ENCODE results near the gene SLC1A1.

Gene SLC1A1

GRCh38 chr9:4547016-4547415, 56.7 kb downstream of the SLC1A1 start:
- DNase-seq, result no peak

GRCh38 chr9:4548811-4549725, 58.8 kb downstream of the SLC1A1 start:
- DNase-seq, result no peak

DNA sequence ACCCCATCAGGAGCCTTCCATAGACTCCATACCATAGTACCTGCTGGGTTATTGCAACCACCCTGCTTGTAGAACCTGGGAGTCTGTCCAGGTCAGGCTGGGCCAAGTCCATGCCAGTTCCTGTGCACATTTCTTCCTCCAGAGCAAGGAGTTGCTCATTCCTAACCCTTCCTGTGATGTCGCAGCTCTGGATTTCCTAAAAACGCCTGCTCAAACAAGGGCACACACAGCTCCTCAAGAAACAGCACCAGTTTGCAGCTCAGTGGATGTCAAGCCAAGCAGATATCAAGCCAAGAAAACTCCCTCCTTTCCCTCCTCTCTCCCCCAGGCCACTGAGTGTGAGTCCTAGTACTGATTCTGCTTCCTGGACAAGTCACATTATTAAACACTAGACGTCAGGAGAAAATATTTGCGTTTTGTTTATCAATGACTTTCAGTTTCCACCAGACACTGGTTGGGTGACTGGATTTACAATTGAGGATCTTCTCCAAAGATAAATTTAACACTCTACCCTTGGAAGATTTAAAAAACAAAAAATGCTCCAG, 59.6 kb downstream of the SLC1A1 start:
- DNase-seq, result no peak

GRCh38 chr9:4550777-4551484, 60.7 kb downstream of the SLC1A1 start:
- no peak for DNase-seq

DNA sequence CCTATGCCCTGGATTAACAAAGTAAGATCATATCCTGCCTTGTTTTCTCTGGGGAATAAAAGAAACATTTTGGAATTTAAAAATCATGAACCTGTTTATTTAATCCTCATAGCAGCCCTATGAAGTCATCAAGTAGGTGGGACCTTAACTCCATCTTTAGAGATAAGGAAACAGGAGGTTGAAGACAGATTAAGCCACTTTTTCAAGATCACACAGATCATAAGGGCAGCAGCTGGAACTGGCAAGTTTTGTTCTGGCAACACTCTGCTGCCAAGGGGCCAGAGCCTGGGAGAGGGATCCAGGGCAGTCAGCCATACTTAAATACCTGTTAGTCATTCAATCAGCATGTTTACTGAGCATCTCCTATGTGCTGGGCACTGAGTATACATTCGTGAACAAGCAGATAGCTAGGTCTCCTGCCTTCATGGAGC, 63.7 kb downstream of the SLC1A1 start:
- DNase-seq, result no peak

DNA sequence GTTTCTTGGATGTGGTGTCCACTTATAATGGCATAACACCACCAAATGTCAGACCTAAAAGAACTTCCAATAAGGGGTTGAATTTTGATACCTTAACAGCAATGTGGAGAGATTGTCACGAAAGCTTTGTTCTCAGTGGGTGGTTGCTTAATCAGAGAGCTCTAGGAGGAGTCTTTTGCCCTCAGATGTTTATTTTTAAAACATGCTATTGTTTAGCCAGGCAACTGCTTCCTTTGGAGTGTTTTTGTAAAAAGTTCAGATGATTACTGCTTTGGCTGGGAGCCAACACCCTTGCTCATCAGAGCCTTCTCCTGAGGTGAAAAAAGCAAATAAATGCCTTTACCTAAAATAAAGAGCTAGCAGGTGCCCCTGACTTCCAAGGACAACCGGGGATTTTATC, 65.0 kb downstream of the SLC1A1 start:
- DNase-seq, result peak; percentile 51

DNA sequence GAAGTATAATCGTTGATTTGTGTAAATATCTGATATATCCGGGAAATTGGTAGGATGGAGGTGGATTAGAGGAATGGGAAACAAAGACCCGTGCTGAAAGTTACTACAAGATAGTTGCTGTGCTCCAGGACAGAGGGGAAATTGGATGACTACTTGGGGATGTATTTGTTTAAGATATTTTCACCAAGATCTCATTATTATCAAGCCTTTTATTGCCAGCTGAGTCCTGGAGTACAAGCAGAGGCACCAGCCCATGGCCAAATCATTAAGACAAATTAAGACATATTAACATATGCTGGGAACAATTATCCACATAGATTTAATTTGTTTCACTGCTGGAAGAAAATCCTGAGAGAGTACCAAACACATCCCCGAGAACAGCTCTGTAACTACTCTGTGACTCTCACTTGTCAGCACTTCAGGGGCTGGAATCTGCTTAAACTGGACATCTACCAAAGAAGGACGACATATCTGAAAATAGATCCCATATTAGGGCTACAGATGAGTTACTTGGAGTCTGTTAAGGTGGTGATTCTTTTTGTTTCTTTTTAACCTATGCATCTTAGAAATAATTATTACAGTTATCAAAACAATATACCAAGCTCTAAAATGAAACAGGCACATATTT, 68.2 kb downstream of the SLC1A1 start:
- DNase-seq, result no peak

DNA sequence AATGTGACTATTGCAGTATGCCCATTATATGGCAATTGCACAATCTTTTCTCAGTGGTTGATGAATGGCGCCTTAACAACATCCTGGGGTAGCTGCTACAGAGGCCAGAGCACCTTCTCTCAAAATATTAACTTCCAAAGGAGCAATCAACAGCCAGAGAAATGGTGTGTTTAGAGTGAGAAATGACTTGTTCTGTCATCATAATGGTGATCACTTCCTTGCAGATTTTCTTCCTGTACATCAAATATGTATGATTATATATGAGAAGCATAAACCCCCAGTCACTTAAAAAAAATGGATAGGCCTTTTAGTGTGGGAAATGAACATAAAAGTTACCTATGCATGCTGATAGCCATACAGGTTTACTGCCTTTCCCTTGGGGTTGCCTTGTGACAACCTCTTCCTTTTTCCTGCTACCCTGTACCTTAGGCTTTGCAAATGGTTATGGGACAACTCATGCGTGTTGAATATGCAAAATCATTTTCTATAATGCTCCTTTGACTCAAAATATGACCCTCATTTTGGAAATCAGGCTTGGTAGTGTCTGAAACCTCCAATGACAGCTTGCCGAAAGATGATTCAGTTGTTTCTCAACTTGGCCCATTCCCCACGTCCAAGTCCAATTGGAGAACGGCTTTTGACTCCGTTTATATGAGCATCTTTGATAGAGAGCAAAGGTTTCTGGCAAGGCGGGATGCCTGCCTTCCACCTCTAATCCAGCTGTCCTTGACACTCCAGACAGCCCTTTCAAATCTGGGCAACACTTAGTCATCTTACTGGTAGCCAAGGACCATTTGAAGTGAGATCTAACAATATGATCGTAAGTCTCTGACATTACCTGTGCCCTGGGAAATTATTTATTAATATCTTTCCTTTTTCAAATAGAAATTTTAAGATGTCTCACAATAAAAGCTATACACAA, 69.3 kb downstream of the SLC1A1 start:
- DNase-seq, result no peak

GRCh38 chr9:4563105-4563504, 72.8 kb downstream of the SLC1A1 start:
- DNase-seq, result no peak

DNA sequence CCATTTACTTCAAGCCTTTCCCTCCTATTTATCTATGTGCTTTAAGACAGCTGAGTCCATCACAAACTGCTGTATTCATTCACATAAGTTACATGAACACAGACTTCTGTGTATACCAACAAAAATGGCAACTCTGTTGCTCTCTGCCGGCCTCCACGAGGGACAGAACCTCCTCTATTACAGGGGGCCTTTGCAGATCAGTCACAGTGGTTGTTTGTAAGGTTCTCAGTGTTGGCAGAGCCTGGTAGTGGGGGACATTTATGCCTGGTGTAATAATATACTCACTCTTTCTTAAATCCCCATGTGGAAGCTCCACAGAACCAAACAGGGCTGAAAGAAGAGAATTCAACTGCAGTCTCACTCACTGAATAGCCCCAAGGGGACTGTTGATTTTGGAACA, 76.5 kb downstream of the SLC1A1 start:
- no peak for DNase-seq

DNA sequence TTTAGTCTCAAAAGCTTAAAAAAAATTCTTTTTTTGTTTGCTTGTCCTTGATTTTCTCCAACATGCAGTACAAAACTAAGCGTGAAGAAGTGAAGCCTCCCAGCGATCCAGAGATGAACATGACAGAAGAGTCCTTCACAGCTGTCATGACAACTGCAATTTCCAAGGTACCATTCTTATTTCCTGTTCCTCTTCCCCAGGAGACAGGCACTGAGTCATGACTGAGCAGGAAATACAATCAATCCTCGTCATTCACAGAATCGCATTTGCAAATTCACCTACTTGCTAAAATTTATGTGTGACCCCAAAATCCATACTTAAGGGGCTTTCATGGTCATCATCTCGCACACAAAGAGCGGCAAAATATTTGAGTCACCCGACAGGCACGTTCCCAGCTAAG, 77.3 kb downstream of the SLC1A1 start:
- no peak for DNase-seq

DNA sequence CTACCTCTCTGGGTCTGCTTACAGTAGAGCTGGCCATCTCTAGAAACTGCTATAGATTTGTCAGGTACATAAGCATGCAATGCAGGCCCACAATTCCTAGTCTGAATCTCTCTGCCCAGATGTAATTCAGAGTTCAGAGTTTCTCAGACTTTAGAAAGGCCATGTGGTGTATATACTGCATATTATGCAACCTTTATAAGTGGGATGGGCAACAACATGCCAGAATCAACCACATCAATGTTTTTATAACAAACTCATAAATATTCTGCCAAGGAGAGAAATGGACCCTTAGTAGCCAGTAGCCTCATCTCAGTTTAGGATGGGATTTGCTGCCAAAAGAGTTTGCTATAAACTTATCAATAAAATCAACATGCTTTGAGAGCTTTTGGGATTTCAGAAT, 78.8 kb downstream of the SLC1A1 start:
- DNase-seq, result no peak

GRCh38 chr9:4572184-4572826, 82.0 kb downstream of the SLC1A1 start:
- DNase-seq, result no peak

DNA sequence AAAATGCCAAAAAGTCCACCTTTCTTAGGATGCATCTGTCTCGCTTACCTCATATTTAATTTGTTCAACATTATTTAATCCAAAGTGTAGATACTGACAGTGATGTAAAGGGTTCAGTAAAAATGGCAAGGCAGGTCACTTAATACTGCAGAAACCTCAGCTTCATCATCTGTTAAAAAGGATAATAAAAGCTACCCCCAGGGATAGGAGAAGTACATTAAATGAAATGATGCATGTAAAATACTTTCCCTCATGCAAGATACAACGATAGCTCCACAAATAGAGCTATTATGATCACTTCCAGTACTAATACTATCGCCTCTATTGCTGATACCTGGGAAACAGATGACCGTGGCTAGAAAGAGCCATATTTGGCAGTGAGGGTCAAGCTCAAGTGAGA, 82.9 kb downstream of the SLC1A1 start:
- no peak for DNase-seq

GRCh38 chr9:4573634-4574389, 83.5 kb downstream of the SLC1A1 start:
- DNase-seq, result peak; percentile 52

- no peak for DNase-seq
Measured at GRCh38 chr9:4574657-4575243, 84.5 kb downstream of the SLC1A1 start.

GRCh38 chr9:4575997-4576396, 85.7 kb downstream of the SLC1A1 start:
- DNase-seq, result no peak

GRCh38 chr9:4576448-4576847, 86.2 kb downstream of the SLC1A1 start:
- DNase-seq, result no peak

GRCh38 chr9:4579001-4579400, 88.7 kb downstream of the SLC1A1 start:
- no peak for DNase-seq

GRCh38 chr9:4581035-4581760, 90.9 kb downstream of the SLC1A1 start:
- DNase-seq, result no peak

Measured in NCI-H748 treated with DMSO at 0.1 percent for 48 hours (cell line).